HG02610 (cell line): ENCODE data around the gene DLEC1.
"Not testable (repeated sequence)": the region's sequence is repeated elsewhere in the genome, so short reads cannot be mapped to it uniquely, and the experiment has no call there.

ENCODE experiments used
- ATAC-seq: cut with Tn5 transposase; IDR thresholded peaks from one replicate; pipeline ENCODE4 v1.9.1; 2021; ENCODE audit warnings: mild to moderate bottlenecking, moderate library complexity; ENCODE audit not compliant: unreplicated experiment

Gene DLEC1

DNA sequence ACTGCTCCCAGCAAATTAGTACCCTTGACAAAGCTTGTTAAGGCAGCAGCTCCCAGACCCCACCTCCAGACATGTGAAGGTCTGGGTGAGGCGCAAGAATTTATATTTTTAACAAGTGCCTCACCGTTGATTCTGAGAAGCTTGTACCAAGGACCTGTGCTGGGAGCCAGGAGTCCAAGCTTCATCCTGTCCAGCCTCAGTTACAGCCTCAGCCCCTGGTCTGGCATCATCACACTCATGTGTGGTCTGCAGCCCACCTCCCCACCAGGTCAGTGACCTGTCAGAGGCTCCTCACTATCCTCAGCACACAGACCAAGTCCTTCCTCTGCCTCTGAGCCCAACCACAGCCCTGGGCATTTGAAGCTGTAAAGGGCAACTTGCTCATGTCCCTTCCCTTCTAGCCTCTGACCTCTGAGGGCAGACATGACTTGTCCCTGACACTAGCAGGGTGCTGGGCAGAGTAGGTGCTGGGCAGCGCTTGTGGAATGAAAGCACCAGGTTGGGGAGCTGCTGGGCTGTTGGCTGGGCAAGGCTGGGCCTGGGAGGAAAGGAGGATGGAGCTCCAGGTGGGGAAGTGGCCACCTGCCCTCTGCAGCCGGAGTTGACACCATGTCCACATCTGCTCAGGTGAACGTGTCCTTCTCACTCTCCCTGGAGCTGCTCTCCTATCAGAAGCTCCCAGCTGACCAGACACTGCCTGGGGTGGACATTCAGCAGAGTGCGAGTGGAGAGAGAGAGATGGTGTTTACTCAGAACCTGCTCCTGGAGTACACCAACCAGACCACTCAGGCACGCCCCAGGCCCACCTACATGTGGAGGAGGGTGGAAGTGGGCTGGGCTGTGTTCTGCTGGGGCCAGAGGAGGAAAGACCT lies 81.0 kb downstream of the DLEC1 start:
- ATAC-seq = no peak

DNA sequence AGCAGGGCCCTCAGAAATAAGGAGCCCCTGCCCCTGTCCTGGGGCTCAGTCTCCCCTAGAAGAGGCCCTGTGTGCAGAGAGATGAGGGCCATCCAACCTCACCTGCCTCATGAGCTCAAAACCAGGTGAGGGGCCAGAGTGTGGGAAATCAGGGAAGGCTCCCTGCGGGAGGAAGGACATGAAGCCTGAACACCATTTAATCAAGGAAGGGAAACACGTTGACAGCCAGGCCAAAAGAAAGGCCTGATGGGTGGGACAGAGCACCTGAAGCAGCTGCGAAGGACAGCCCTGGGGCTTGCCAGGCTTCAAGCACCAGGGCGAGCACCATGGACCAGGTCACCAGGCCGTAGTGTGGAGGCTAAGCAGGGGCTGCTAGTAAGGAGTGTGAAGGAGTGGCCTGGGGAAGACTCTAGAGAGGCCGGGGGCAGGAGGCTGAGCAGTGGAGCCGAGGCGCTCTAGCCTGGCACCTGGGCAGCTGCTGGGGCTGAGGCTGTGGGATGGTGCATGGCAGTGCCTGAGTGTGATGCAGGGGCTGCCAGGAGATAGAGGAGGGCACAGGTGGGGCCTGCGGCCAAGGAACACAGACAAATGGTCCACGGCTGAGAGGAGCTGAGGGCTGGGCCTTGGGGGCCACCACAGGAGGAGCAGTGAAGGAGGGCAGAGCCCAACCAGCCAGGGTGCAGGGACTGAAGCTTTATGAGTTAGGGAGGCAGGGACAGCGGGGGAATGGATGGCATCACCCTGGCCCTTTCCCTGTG lies 81.9 kb downstream of the DLEC1 start:
- ATAC-seq = no peak

DNA sequence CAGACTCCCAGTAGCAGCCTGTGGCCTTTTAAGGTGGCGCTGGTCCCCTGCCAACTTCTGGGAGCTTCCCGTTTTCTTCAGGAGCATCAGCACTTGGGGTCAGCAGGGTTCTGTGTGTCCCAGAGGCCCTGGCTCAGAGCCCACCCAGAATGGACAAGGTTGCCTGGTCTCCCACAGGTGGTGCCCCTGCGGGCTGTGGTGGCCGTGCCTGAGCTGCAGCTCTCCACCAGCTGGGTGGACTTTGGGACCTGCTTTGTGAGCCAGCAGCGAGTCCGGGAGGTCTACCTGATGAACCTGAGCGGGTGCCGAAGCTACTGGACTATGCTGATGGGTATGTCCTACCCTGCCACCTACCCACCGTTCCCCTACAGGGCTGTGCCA lies 82.4 kb downstream of the DLEC1 start:
- no peak for ATAC-seq

DNA sequence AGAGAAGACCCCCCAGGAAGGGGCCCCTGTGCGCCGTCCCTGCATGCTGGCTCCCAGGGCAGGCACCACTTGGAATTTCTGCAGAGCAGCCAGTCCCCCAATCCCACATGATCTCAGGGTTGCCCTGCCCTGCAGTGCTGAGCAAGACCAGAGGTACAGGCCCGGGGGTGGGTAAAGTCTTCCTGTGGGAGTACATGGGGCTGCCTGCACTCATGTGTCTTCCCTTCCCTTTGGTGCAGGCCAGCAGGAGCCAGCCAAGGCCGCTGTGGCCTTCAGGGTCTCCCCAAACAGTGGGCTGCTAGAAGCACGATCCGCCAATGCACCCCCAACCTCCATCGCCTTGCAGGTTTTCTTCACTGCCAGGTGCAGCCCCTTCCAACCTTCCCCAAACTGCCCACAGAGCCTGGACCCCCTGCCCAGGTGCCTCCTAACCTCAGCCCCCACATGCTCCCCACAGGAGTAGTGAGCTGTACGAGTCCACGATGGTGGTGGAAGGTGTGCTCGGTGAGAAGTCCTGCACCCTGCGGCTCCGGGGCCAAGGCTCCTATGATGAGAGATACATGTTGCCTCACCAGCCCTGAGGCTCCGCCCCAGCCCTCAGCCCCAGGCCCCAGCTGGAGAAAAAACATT lies 82.9 kb downstream of the DLEC1 start:
- ATAC-seq = no peak

DNA sequence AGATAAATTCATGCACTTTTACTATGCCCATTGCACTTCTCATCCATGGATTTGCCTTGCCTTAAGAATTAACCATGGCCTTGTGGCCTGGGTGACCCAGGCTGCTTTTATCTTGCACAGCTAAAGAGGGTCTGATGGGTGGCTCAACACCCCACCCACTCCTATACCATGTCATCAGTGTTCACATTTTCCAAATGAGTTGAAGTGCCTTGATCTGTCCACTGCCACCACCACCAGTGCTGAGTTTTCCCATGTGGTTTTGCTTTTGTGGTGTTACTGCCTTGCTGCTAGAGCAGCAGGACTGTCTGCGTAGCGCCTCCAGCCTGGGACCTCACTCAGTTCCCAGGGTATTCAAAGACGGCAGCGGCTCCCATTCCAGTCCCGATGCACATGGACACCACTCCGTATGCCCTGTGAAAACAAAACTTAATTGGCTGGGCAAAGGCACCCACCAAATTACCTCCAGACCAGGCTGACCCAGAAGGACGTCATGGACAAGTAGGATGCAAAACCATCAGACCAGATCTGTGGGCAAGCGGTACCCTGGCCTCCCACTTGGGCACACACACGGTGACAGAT lies 83.8 kb downstream of the DLEC1 start:
- ATAC-seq = no peak

DNA sequence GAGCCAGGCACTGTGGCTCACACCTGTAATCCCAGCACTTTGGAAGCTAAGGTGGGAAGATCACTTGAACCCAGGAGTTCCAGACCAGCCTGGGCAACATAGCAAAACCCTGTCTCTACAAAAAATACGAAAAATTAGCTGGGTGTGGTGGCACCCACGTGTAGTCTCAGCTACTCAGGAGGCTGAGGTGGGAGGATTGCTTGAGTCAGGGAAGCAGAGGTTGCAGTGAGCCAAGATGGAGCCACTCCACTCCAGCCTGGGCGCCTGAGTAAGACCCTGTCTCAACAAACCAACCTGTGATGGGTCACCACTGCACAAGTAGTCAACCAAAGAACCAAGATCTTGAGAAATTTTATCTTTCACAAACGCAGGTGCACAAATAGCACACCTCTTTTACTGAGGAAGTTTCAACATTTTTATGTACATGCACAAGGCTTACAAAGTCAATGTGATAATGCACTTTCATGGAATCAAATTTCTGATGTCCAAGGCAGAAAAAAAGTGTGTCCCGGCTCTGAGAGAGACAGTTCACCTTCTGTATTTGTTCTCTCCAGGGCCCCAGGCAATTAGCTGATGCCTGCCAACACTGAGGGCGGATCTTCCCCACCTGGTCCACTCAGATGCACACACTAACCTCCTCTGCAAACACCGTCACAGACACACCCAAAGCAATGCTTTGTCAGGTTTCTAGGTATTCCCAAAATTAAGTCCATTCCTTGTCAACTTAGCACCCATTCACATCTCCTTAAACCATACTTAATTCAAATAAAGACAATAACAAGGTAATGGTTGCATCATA lies 85.5 kb downstream of the DLEC1 start:
- no peak for ATAC-seq

DNA sequence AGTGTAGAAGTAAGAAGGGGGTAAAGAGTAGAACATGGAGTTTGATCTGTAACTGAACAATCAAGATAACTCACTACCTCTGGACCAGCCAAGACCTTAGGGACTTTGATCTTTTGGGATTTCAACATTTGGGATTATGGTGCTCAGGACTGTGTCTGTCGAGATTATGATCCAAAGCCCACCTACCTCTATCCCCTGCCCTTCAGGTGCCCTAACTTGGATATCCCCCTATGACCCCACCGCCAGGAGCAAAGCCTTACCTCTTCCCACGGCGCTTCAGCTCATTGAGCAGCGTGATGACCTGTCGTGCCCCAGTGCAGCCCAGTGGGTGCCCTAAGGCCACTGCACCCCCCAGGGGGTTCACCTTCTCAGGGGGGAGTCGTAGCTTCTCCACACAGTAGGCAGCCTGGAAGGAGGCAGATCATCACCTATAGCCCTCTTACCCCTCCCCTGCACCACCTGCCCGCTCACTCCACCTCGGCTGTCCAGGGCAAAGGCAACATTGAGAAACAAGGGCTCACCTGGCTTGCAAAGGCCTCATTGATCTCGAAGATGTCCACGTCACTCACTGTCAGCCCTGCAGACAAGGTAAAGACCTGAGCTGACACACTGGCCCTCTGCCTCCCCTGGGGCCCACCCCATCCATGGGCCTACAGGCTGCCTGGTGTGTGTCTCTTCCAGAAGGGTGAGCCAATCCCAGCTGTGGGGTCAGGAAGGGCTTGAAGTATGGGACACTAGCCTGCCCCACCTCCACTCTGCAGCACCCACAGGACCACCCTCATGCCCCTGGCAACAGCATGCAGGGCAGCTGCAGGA lies 86.5 kb downstream of the DLEC1 start:
- no peak for ATAC-seq

DNA sequence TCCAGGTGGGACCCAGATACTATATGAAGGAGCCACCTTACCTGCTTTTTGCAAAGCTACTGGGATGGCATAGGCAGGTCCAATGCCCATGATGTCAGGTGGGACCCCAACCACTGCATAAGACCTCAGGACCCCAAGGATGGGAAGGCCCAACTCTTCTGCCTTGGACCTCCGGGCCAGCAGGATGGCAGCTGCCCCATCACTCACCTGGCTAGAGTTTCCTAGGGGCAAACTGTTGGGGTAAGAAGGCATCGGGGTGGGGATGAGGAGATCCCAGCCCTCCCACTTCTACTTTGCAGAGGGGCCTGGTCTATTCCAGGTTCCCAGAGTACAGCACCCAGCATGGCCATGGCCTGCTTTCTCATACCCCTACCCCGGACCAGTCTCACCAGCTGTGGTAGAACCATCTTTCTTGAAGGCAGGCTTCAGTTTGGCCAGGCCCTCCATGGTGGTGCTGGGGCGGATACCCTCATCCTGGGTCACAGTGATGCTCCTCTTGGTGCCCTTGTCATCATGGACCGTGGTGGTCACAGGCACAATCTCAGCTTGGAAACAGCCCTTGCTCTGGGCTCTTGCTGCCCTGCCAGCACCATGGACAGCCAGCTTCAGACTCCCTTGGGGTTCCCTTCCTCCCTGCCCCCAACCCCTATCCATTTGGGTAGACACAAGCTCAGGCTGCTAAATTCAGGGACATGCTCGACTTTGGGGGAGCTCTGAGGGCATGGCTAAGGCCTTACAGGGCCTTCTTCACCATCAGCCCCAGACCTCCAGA lies 87.3 kb downstream of the DLEC1 start:
- ATAC-seq = no peak

DNA sequence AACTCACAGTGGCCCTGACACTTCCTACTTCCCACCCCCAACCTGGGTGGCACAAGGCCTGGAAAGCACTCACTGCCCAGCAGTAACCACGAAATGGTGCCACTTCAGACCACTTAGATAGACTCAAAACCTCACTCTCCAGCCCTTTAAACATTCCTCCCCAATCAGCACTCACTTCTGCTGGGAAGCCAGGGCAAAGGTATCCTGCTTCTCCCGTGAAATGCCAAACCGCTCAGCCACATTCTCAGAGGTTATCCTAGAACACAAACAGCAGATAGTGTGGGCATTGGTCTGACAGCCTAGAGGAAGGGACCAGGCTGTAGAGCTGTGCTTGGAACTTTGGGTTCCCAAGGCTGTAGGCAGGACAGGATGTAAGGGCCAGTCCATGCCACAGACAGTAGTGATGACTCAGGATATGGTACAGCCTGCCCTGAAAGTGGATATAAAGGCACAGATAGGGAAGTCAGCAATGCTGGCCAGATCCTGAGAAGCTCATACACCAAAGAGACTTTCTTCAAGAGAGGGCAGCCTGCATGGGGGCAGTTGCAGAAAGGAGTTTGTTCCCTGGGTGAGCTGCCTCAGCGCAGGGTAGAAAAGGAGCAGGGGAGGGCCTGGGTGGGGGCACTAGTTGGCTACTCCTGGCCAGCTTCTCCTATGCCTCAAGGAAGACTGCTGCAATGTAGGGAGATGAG lies 88.7 kb downstream of the DLEC1 start:
- no peak for ATAC-seq

DNA sequence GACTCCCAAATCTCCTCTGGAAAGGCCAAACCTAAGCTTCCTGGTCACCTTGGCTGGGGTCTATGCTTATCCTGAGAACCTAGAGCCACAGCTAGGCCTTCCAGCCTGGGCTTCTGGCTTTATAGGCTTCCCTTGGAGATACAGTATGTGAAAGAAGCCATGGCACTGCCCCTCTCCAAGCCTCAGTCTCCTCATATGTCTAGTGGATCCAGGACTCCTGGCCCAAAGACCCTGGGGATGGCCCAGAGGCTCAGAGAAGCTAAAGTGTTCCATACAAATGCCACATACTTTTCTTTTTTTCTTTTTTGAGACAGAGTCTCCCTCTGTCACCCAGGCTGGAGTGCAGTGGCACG lies 89.3 kb downstream of the DLEC1 start:
- ATAC-seq = no peak

DNA sequence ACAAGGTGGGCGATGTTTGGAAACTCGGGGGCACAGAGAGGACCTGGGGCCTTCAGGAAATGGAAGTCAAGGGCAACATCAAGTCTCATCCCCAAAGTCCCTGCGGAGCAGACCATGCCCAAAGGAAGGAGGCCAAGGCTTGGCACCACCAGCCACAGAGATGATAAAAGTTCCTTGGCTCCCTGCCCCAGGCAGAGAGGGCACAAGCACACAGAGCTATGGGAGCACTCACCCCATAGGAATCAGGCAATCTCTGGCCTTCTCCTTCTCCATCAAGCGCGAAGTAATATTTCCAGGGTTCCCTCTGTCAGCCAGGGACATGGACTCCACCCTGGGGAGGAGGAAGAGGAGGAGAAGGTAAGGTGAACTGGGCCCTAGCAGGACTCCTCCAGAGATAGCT lies 90.0 kb downstream of the DLEC1 start:
- ATAC-seq = no peak

DNA sequence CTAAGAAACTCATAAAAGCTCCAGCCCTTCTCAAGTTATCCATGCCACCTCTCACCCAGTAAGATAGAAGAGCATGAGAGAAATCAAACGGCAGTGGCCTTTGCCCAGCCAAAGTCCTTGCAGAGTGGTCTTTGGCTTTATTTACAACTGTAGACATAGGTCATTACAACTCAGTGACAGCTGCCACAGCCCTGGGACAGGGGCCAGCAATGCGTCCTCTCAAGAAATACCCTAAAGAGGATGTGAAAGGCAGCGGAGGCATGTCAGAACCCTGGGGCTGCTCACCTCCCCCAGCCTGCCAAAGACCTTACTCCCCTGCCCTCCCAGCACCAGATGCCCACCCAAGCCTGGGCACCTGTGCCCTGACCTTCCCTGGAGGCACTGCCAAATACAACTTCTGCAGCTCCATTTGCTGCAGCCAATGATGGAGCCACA lies 91.6 kb downstream of the DLEC1 start:
- no peak for ATAC-seq

DNA sequence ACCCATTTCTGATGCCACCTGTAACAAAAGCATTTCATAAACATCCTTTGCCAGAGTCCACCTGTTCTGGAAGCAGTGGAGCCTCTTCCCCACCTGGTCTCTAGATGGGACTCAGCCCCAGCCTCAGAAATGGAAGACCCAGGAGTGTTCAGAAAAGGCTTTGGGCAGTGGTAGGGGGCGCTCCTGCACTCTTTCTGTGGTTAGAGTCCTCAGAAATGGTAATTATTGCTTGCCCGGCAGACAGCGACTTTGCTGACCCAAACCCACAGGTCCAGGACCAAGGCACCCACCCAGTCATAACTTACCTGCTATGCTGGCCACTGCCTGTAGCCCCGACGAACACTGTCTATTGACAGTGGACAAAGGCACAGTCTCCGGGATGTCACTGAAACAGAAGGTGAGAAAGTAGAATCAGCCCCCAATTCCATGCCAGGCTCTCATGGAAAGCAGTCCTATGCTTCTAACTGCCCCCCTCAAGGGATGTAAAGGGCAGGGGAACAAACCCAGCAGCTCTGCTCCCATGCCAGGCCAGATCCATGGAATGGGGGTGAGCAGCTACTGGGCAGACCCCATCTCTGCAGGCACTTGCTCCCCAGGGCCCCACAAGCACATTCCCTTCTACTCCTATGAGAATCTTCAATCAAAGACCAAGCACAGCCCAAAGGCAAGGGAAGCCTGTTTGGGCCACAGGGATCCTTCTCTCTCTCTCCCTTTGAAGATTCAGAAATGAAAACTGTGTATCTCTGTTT lies 92.8 kb downstream of the DLEC1 start:
- no peak for ATAC-seq

DNA sequence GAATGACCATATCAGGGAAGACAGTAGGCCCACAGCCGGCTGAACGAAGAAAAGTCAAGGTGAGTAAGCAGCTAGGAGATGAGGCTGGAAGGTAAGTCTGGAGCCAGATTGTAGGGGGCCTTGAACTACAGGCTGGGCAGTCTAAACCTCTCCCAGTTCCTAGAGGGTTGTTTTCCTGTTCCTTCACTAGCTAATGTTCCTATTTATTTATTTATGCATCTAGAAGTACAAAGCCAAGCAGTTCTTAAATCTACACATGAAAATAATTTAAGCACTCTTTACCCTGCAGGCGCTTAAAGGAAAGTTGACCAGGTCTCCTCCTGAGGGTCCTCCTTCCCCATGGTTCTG lies 94.2 kb downstream of the DLEC1 start:
- ATAC-seq = no peak

DNA sequence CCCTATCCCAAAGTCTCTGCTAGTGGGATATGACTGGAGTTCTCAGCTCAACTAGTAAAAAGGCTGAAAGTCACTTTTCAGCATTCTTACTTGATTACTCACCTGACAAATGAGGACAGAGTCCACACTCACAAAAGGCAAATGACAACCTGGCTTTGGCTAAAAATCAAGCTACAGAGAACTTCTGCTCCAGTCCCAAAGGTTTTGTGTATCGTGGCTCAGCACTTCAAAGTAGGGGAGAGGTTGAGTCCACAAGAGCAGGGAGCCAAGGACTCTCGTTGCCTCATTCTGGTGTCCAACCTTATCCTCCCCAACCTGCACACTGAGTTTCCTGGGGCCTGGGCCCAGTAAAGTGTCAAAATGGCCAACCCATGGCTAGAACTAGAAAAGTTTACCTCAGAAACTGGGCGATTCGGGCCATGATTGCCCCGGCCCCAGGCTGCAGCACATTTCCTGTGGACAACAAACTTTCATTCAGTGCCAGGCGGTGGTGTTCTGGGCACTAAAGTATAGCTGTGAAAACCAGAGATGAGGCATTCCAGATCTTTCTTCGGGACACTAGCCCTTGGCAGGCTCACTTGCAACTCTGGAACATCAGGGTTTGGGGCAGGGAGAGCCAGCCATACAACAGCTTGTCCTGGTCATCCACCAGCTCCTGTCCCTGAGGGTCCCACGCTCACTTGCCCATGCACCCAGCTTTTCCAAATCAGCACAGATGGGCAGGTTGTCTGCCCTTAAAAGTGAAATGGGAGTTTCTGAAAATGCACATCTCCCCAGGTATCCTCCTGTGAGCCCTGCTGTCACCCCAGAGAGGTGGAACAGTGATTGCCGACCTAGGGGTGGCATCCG lies 94.8 kb downstream of the DLEC1 start:
- ATAC-seq = no peak

DNA sequence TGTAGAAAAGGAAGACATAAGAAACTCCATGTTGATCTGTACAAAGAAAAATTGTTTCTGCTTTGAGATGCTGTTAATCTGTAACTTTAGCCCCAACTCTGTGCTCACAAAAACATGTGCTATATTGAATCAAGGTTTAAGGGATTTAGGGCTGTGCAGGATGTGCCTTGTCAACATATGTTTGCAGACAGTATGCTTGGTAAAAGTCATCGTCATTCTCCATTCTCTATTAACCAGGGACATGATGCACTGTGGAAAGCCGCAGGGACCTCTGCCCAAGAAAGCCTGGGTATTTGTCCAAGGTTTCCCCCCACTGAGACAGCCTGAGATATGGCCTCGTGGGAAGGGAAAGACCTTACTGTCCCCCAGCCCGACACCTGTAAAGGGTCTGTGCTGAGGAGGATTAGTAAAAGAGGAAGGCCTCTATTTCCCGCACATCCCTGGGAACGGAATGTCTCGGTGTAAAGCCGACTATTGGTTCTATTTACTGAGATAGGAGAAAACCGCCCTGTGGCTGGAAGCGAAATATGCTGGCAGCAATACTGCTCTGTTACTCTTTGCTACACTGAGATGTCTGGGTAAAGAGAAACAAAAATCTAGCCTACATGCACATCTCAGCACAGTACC lies 95.6 kb downstream of the DLEC1 start:
- not testable (repeated sequence) for ATAC-seq
